Muscle layer of colon (tissue), 2 donors: ENCODE data around the gene IMPA2.

ENCODE experiments used
- H3K27ac ChIP-seq: one replicate; pipeline ENCODE4 v1.7.0; 2013; ENCODE audit warnings: low read depth, mild to moderate bottlenecking, low read length, moderate library complexity
- H3K27me3 ChIP-seq, 2 donors: one replicate each; pipeline ENCODE4 v1.7.0; 2013; ENCODE audit warnings: low read length in 2 of 2, mild to moderate bottlenecking in 2 of 2; ENCODE audit not compliant: insufficient read depth in 2 of 2, control insufficient read depth in 1 of 2
- H3K36me3 ChIP-seq: one replicate; pipeline ENCODE4 v1.7.0; 2013; ENCODE audit warnings: mild to moderate bottlenecking, low read length; ENCODE audit not compliant: insufficient read depth
- H3K4me1 ChIP-seq: one replicate; pipeline ENCODE4 v1.7.0; 2013; ENCODE audit warnings: mild to moderate bottlenecking, low read length; ENCODE audit not compliant: insufficient read depth
- H3K4me3 ChIP-seq, 2 donors: one replicate each; pipeline ENCODE4 v1.7.0; 2013; ENCODE audit warnings: low read length in 2 of 2, low read depth in 1 of 2, mild to moderate bottlenecking in 1 of 2, moderate library complexity in 1 of 2
- H3K9ac ChIP-seq: one replicate; pipeline ENCODE4 v1.7.0; 2013; ENCODE audit warnings: low read length
- H3K9me3 ChIP-seq: one replicate; pipeline ENCODE4 v1.7.0; 2013; ENCODE audit warnings: mild to moderate bottlenecking, low read length
- donor health status: abdominal sarcoma.
- donor health status: Adenocarcinoma of cecum.

IMPA2 gene

DNA sequence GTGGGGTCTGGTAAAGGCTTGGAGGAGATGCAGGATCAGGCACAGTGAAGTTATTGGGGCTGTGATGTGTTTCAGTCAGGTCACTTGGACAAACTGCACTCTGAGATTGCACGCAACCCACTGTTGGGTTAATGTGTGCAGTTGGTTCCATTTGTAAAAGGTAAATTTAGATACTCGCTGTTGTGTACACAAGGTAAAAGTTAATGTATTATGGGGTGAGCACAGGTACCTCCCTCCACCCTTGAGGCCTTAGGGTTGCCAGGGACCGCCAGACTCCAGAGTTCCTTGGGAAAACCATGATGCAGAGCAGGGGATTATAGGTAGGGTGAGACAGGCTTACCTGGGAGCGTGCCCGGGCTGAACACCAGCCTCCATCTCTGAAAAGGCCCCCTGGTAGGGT lies 20.1 kb downstream of the IMPA2 start:
- H3K27me3 ChIP-seq = no peaks in the 10 kb centered on the region
- no peak overlapping the region for H3K27ac ChIP-seq
- peaks cover 5% of the 10 kb centered on the region for H3K4me1 ChIP-seq
- no peak overlapping the region for H3K4me3 ChIP-seq
- H3K9ac ChIP-seq = no peak overlapping the region
- peaks cover 12% of the 10 kb centered on the region for H3K36me3 ChIP-seq
- no peaks in the 10 kb centered on the region for H3K9me3 ChIP-seq

DNA sequence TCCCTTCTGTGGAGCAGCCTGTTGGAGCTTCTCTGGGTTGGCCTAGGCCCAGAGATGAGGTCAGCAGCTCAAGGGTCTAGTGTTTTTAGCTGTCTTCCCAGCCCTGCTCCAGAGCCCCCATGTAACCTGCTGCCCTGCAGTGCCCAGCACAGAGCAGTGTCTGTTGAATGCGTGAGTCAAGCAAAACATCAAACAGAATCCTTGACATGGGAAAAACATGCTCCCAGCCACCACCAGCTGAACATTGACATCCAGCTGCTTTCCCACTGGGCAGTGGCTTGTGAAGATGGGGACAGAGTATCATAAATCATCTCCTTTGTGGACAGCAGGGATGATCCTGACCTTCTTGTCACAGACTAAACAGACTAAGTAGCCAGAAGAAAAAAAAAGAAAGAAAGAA lies 22.6 kb downstream of the IMPA2 start:
- no peaks in the 10 kb centered on the region for H3K9me3 ChIP-seq
- H3K4me3 ChIP-seq = no peak overlapping the region
- peaks cover 20% of the 10 kb centered on the region for H3K36me3 ChIP-seq
- H3K9ac ChIP-seq = no peak overlapping the region
- H3K27me3 ChIP-seq = no peaks in the 10 kb centered on the region
- H3K4me1 ChIP-seq = no peaks in the 10 kb centered on the region
- no peak overlapping the region for H3K27ac ChIP-seq

DNA sequence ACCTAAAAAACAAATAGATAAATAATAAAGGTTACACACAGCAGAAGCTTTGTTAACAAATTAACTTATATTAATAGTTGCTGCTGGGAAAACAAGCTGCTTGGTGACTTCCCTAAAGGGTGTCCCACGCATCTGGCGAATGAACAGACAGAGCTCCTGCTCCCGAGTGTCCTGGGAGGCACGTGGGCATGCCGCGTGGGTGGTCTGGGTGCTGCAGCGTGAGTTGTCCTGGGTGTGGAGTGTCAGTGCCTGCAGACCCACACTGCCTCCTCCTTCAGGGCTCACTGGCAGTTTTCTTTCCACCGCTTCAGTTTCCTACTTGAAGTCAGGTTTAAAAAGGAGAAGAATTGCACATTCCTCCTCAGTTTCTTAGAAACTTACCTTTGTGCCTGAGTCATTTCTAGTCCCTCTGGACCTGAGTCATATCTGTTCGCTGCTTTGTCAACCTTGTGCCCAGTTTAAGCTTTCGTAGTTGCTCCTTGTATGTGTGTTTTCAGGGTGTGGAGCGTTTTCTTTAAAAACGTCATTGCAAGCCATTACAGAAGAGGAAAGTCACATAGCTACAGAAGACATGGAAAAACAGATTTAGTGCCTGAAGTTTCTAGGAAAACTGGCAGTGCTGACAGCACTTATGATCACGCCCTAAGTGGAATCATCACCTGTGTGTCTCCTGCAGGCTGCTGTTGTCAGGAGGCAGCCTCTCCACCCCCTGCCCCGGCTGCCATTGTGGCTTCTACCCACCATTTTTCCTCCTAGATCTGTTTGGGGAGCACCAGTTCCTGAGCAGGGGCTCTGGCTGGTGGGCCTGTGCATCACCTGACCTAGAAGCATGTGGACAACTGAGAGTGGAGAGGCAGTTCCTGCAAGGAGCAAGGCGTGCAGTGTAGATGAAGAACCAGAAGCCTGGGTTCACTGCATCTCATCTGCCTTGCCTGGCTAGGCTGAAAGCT lies 24.5 kb downstream of the IMPA2 start:
- Histone ChIP-seq H3K9me3 (no peaks in the 10 kb centered on the region), H3K27me3 (no peaks in the 10 kb centered on the region), H3K4me1 (no peaks in the 10 kb centered on the region), H3K9ac (no peak overlapping the region), H3K4me3 (no peak overlapping the region), H3K27ac (no peak overlapping the region), H3K36me3 (peaks cover 31% of the 10 kb centered on the region)

DNA sequence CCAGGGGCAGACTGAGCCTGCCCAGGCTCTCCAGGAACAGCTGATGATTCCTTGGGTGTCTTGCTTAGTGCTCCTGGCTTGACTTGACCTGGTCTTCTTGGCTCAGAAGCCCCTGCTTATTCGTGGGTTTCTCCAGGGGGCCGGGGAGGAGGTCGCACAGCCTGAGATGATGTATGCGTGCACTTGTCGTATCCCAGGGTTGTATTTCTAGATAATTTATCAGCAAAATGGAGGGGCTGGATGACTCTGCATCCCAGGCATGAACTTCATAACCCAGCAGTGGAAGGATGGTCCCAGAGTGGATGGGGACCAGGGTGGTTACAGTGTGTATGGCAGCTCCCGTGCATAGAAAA lies 25.2 kb downstream of the IMPA2 start:
- no peaks in the 10 kb centered on the region for H3K9me3 ChIP-seq
- H3K27ac ChIP-seq = no peak overlapping the region
- no peak overlapping the region for H3K4me3 ChIP-seq
- no peak overlapping the region for H3K9ac ChIP-seq
- H3K36me3 ChIP-seq = peaks cover 34% of the 10 kb centered on the region
- no peaks in the 10 kb centered on the region for H3K27me3 ChIP-seq
- H3K4me1 ChIP-seq = no peaks in the 10 kb centered on the region

DNA sequence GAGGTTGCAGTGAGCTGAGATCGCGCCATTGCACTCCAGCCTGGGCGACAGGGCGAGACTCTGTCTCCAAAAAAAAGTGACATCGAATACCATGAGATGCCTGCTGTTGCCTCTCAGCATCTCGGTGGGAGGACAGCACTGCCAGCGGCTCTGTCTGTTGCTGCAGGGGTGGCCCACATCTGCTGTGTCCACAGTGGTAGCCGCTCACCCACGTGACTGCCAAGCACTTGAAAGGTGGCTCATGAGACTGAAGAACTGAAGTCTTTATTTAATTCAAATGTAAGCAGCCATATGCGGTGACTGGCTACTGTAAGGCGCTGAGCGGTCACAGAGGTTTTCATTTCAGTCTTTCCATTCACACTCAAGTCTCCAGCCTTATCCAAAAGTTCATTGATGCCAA lies 25.8 kb downstream of the IMPA2 start:
- Histone ChIP-seq H3K4me1 (no peaks in the 10 kb centered on the region), H3K4me3 (no peak overlapping the region), H3K27ac (no peak overlapping the region), H3K27me3 (no peaks in the 10 kb centered on the region), H3K36me3 (peaks cover 30% of the 10 kb centered on the region), H3K9me3 (no peaks in the 10 kb centered on the region), H3K9ac (no peak overlapping the region)

DNA sequence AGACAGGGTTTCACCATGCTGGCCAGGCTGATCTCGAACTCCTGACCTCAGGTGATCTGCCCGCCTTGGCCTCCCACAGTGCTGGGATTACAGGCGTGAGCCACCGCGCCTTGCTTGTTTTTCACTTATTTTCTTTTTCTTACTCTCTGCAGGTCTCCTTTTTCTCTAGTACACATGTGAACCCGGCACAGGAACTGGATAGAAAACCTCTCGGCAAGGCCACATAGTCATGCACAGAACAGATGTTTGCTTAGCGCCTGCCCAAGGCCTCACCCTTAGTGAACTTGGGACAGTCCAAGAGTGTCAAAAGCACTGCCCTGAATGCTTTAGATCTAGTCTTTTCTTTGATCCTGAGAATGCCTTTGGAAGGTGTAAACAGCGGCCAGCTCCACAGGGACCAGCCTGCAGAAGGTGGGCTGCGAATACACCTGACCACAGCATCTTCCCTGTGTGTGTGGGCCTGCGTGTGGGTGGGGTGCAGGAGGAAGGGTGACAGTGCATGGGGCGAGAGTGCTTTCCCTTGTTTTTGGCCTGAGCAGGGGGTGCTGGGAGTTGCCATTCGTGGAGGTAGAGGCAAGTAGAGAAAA lies 27.0 kb downstream of the IMPA2 start:
- Histone ChIP-seq H3K27ac (no peak overlapping the region), H3K4me3 (no peak overlapping the region), H3K36me3 (peaks cover 36% of the 10 kb centered on the region), H3K27me3 (no peaks in the 10 kb centered on the region), H3K4me1 (no peaks in the 10 kb centered on the region), H3K9me3 (no peaks in the 10 kb centered on the region), H3K9ac (no peak overlapping the region)

DNA sequence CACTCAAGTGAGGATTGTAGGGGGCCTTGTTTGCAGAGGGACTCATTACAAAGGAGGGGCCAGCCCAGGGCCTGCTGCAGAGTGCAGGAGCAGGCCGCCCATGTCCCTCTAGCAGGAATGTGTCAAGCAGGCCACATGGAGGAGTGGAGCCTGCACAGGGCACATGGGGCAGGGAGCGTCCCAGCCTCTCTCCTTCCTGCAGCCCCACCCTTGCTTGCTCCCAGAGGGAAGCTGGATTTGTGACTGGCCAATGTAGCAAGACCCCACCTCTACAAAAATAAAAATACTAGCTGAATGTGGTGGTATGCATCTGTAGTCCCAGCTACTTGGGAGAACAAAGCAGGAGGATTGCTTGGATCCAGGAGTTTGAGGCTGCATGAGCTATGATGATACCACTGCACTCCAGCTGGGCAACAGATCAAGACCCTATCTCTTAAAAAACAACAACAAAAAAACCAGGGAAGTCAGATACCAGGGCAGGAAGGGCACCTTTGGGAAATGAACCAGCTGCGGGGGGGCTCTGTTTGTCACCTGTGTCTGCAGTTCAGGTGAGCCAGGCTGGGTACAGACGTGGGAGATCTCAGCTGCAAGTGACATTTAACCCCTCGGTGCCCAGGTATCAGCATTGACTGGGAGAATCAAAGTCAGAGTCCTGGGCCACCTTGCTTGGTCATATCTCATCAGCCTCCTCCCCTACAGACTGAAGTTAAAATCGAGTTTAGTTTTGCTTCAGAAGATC lies 27.7 kb downstream of the IMPA2 start:
- Histone ChIP-seq H3K4me1 (no peaks in the 10 kb centered on the region), H3K9me3 (no peaks in the 10 kb centered on the region), H3K27ac (no peak overlapping the region), H3K27me3 (no peaks in the 10 kb centered on the region), H3K9ac (no peak overlapping the region), H3K36me3 (peaks cover 36% of the 10 kb centered on the region), H3K4me3 (no peak overlapping the region)

DNA sequence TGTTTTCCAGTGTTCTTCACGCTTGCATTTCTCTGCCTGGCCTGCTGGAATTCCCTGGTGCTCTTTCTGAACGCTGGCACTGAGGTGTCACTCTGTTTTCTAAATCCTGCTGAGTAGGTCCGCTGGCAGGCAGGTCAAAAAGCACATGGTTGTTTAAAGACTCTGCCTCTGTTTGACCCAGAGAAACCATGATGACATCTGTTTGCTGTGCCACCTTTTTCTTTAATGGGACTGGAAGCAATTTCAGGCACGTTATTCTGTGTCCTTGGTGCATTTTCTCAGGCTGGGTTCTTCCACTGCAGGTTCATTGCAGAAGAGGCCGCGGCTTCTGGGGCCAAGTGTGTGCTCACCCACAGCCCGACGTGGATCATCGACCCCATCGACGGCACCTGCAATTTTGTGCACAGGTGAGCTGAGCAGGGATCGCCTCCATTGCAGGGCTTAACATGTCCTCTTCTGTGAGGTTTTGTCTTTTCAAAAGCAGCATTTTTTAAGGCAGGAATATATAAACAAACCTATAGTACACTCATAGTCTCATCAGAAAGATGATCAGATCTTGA lies 28.4 kb downstream of the IMPA2 start:
- H3K27ac ChIP-seq = no peak overlapping the region
- no peak overlapping the region for H3K9ac ChIP-seq
- H3K27me3 ChIP-seq = no peaks in the 10 kb centered on the region
- H3K4me1 ChIP-seq = no peaks in the 10 kb centered on the region
- no peaks in the 10 kb centered on the region for H3K9me3 ChIP-seq
- peaks cover 38% of the 10 kb centered on the region for H3K36me3 ChIP-seq
- H3K4me3 ChIP-seq = no peak overlapping the region

DNA sequence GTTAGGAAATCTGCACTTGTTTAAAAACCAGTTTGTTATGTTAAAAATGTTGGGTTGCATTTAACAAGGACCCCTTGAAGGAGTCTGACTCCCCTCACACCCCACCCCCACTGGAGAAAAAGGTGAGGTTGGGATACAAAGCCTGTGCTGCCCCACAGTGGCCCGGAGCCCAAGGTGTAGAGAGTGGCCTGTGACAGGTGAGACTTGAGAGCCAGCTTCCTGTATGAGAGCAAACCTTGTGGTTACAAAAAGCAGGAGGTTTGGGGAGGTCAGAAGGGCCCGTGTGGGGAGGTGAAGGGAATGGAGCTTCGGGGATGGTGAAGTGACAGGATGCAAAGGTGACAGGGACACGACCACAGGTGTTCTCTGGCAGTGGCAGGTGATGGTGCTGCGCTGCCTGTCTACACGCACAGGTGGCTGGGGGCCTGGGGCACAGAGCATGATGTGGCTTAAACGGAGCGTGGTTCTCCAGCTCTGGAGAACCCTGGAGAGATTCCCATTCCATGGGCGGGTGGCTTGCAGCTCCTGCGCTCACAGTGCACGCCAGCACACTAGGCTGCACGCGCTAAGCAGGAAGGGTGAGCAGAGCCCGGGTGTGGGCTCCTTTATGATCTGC lies 29.0 kb downstream of the IMPA2 start:
- Histone ChIP-seq H3K27me3 (no peaks in the 10 kb centered on the region), H3K27ac (no peak overlapping the region), H3K4me1 (peaks cover 6% of the 10 kb centered on the region), H3K9me3 (no peaks in the 10 kb centered on the region), H3K9ac (no peak overlapping the region), H3K4me3 (no peak overlapping the region), H3K36me3 (peaks cover 41% of the 10 kb centered on the region)

DNA sequence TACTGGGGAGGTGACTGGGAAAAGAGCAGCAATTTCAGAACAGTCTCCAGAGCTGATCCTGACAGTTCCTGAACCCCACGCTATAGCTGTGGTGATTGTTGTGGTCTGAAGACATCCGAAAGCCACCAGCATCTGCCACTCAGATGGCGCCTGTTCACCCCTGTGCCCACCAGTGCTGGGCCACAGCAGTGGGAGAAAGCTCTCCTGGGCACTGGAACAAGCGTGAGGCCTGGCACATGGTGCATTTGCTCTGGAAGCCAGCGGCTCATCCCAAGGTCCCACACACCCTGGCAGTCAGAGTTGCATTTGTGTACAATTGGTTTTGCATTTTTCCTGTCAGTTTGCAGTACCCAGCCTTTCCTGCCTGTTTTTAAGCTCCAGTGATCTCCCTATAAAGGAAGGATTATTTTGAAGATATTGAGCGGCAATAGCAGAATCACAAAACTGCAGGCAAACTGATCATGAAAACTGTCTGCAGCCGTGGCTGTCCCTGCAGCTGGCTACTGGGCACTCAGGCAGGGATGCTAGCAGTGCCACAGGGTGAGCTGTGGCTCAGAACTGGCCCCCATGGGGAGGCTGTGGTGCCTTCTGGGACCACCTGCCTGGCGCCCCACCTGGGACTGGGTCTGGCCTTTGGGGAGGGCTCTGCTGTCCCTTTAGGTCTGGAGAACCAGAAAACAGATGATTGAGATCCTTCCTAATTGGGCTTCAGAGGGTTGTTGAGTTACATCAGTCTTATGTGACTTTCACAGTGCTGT lies 30.1 kb downstream of the IMPA2 start:
- H3K4me1 ChIP-seq = peaks cover 16% of the 10 kb centered on the region
- H3K4me3 ChIP-seq = no peak overlapping the region
- H3K9ac ChIP-seq = no peak overlapping the region
- peaks cover 35% of the 10 kb centered on the region for H3K36me3 ChIP-seq
- H3K27ac ChIP-seq = no peak overlapping the region
- H3K27me3 ChIP-seq = no peaks in the 10 kb centered on the region
- H3K9me3 ChIP-seq = no peaks in the 10 kb centered on the region
